AG09319 (cell line): ENCODE measurements around the gene INPP4B.

Experiments
- DNase-seq: peaks from one replicate; pipeline ENCODE4 v3.0.0-alpha.2; 2010; ENCODE audit warnings: low read depth; ENCODE audit errors: extremely low read depth
- TF ChIP-seq, protein P1 (sequence below): IDR thresholded peaks from 2 replicates; pipeline ENCODE4 v1.5.1; 2011; ENCODE audit warnings: low read depth, mild to moderate bottlenecking, inconsistent platforms, low read length, moderate library complexity

INPP4B gene

DNA sequence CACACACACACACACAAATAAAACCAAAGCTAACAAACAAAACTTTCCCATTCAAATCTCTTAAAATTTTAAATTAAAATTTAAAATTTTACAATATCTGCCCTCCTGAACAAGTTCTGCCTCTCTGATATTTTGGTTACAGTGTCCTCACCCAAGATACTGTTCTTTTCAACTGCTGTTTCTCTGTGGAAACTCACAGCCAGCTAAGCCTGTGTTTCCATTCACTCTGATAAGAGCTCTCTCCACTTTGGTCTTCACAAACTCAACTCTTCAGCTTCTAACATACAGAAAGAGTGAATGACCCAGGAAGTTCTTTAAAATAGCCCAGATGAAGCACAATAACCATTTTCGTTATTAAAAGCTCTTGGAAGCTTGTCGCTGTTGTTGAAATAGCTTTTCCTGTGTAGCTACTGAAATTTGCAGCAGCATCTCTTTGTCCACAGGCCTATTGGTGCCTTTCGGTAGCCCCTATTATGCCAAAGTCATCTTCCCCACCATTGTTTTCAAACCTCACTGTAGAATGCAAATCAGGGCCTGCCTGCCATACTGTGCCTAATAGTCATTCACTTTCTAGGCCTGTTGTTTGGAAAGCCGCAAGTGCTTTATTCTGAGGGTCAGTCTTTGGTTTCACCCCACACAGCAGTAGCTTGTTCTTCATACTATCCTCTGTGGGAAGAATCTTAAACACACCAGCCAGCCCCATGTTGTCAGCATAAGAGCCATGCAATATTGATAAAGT, 19.4 kb downstream of the INPP4B start:
- DNase-seq, result no peak
- TF ChIP-seq, protein P1, sequence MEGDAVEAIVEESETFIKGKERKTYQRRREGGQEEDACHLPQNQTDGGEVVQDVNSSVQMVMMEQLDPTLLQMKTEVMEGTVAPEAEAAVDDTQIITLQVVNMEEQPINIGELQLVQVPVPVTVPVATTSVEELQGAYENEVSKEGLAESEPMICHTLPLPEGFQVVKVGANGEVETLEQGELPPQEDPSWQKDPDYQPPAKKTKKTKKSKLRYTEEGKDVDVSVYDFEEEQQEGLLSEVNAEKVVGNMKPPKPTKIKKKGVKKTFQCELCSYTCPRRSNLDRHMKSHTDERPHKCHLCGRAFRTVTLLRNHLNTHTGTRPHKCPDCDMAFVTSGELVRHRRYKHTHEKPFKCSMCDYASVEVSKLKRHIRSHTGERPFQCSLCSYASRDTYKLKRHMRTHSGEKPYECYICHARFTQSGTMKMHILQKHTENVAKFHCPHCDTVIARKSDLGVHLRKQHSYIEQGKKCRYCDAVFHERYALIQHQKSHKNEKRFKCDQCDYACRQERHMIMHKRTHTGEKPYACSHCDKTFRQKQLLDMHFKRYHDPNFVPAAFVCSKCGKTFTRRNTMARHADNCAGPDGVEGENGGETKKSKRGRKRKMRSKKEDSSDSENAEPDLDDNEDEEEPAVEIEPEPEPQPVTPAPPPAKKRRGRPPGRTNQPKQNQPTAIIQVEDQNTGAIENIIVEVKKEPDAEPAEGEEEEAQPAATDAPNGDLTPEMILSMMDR, result no peak

DNA sequence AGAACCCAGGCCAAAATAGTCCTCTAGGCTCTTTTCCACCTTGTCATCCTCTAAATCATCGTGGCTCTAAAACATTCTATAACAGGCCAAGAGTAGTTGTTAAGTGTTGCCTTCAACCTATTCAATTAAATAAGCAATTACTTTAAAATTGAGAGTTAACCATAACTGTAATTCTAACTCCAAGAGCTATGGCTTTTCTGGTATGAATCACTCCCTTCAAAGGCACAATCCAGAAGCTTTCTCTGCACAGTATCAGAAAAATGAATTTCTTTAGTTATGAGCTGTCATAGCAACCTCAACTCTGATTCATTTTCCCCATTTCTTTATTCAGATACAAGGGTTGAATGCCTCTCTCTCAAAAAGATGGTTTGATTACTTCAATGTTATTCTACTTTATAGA, 21.7 kb downstream of the INPP4B start:
- DNase-seq, result no peak
- TF ChIP-seq, protein P1, result no peak

DNA sequence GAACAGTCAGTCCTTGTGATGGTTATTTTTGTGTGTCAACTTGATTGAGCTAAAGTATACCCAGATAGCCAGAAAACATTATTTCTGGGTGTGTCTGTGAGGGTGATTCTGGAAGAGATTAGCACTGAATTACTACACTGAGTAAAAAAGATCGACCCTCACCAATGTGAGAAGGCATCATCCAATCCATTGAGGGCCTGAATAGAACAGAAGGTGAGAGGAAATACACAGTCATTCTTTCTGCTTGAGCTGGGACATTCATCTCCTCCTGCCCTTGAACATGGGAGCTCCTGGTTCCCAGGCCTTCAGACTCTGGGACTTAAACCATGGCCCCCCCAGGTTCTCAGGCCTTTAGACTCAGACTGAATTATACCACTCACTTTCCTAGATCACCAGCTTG, 22.3 kb downstream of the INPP4B start:
- no peak for DNase-seq

DNA sequence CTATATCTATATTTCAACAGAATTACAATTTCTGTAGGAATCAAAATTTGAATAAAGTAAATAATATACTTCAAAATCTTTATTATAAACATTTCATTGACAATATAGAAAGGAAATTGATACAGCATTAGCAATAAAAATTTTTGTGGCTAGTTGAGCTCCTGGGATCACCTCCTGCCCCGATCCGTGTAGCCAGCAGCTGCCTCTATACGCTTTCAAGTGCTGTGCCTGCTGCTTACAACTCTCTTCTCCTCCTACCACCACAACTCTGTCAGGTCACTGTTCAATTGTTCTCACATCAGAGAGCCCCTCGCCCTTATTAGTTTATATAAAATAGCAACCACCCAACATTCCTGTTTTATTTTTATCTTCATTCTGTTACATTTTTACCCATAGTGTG, 27.6 kb downstream of the INPP4B start:
- DNase-seq, result no peak
- TF ChIP-seq, protein P1, result no peak

More for the DNA sequence above, 22.3 kb downstream of the INPP4B start:
- TF ChIP-seq, protein P1, result no peak

DNA sequence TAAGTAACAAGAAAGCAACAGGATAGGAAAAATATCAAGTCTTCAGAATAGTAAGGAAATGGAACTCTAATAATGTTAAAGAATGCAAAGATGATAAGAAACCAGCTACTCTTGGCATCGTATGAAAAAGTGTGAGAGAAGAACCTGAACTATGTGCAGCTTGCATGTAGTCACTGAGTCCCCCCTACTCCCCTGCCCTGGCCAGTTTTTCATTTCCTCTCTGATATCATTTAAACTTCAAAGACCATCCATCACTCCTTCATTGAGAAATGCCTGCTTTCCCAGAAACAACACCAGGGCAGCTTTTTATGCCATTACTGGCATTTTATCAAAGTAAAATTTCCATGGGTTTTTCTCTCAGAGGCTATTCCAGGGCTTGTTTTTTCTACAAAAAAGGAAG, 28.1 kb downstream of the INPP4B start:
- no peak for DNase-seq
- TF ChIP-seq, protein P1, result no peak

DNA sequence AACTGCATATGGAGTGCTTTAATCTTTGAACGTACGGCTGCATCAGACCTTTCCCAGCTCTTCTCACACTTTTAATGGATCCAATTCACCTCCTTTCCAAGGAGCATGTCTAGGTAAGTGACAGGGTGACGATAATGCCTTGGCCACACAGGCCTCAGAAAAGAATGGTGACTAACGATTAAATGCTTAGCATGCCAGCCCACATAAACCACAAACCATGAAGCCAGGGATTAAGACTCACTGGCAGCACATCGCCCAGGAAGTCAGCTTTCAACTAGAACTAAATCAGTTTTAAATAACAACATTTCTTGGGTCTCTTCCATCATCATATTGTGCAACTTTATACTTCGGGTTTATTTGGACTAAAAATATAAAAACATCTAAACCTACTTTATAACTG, 28.7 kb downstream of the INPP4B start:
- TF ChIP-seq, protein P1, result no peak
- DNase-seq, result peak; percentile 78

DNA sequence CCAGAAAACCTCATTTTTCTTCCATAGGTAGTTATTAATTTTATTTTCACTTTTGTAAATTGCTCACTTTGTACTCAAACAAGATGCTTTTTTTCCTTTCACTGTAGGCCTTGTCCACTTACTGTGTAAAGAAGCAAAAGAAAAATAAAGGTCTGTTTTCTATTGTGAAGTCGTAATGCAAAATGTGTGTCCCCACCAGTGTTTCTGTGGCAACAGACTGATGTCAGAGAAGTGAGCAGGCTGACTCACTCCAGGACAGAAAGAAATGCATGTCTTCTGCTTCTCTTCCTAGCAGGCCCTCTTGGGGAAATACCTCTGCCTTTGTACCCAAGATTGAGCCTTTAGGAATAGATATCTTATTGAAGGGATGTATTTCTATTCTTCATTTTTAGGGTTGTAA, 30.3 kb downstream of the INPP4B start:
- DNase-seq, result peak; percentile 24
- TF ChIP-seq, protein P1, result no peak
